Measurements from ENCODE around the gene PHF21B.
"Not testable (repeated sequence)": the region's sequence is repeated elsewhere in the genome, so short reads cannot be mapped to it uniquely, and the experiment has no call there.

Gene PHF21B

GRCh38 chr22:44964722-44965078 lies 45.1 kb downstream of the PHF21B start:
- no peak overlapping the region for H2AFZ ChIP-seq (ENCODE audit: low read length)
- no peaks in the 10 kb centered on the region for H3K27me3 ChIP-seq (ENCODE audit: insufficient read depth, low read length)
- H3K9me2 ChIP-seq (ENCODE audit: low read depth, low read length), result no peaks in the 10 kb centered on the region
- H3K9ac ChIP-seq (ENCODE audit: low read length), result no peak overlapping the region
- no peak overlapping the region for H3K27ac ChIP-seq (ENCODE audit: low read depth, low read length, poor library complexity, severe bottlenecking)
- H3K4me1 ChIP-seq (ENCODE audit: insufficient read depth, low read length, severe bottlenecking), result no peaks in the 10 kb centered on the region
- H3K9me3 ChIP-seq (ENCODE audit: low read length), result no peaks in the 10 kb centered on the region
- H3F3A ChIP-seq (ENCODE audit: insufficient read depth, low read length), result no peaks in the 10 kb centered on the region
- no peak overlapping the region for H3K4me2 ChIP-seq (ENCODE audit: low read length)
- H3K36me3 ChIP-seq (ENCODE audit: insufficient read depth, low read length), result no peaks in the 10 kb centered on the region
- no peak overlapping the region for H3K4me3 ChIP-seq (ENCODE audit: low read depth, low read length, poor library complexity, severe bottlenecking)
- H4K20me1 ChIP-seq (ENCODE audit: insufficient read depth, low read length), result no peaks in the 10 kb centered on the region
- H3K79me2 ChIP-seq (ENCODE audit: insufficient read depth, low read length), result no peaks in the 10 kb centered on the region
- TF ChIP-seq, protein P1, sequence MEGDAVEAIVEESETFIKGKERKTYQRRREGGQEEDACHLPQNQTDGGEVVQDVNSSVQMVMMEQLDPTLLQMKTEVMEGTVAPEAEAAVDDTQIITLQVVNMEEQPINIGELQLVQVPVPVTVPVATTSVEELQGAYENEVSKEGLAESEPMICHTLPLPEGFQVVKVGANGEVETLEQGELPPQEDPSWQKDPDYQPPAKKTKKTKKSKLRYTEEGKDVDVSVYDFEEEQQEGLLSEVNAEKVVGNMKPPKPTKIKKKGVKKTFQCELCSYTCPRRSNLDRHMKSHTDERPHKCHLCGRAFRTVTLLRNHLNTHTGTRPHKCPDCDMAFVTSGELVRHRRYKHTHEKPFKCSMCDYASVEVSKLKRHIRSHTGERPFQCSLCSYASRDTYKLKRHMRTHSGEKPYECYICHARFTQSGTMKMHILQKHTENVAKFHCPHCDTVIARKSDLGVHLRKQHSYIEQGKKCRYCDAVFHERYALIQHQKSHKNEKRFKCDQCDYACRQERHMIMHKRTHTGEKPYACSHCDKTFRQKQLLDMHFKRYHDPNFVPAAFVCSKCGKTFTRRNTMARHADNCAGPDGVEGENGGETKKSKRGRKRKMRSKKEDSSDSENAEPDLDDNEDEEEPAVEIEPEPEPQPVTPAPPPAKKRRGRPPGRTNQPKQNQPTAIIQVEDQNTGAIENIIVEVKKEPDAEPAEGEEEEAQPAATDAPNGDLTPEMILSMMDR (IDR thresholded peaks at IDR 0.05; ENCODE audit: low read length), result no peak
- TF ChIP-seq EZH2 (IDR thresholded peaks at IDR 0.05; ENCODE audit: borderline replicate concordance, low read length), result no peak

- Histone ChIP-seq H3K9me2 (ENCODE audit: low read depth, low read length) (no peaks in the 10 kb centered on the region), H3K79me2 (ENCODE audit: insufficient read depth, low read length) (no peaks in the 10 kb centered on the region), H3K27me3 (ENCODE audit: insufficient read depth, low read length) (no peaks in the 10 kb centered on the region), H3K9me3 (ENCODE audit: low read length) (no peaks in the 10 kb centered on the region), H4K20me1 (ENCODE audit: insufficient read depth, low read length) (no peaks in the 10 kb centered on the region), H3K36me3 (ENCODE audit: insufficient read depth, low read length) (no peaks in the 10 kb centered on the region), H3K4me3 (ENCODE audit: low read depth, low read length, poor library complexity, severe bottlenecking) (no peak overlapping the region), H3F3A (ENCODE audit: insufficient read depth, low read length) (no peaks in the 10 kb centered on the region), H3K4me2 (ENCODE audit: low read length) (no peak overlapping the region), H3K27ac (ENCODE audit: low read depth, low read length, poor library complexity, severe bottlenecking) (no peak overlapping the region), H3K4me1 (ENCODE audit: insufficient read depth, low read length, severe bottlenecking) (no peaks in the 10 kb centered on the region), H3K9ac (ENCODE audit: low read length) (no peak overlapping the region), H2AFZ (ENCODE audit: low read length) (no peak overlapping the region)
- TF ChIP-seq EZH2 (IDR thresholded peaks at IDR 0.05; ENCODE audit: borderline replicate concordance, low read length), result no peak
- TF ChIP-seq, protein P1 (IDR thresholded peaks at IDR 0.05; ENCODE audit: low read length), result no peak
Observed at GRCh38 chr22:44963832-44964721, 45.7 kb downstream of the PHF21B start.

- Histone ChIP-seq H3K4me1 (ENCODE audit: insufficient read depth, low read length, severe bottlenecking) (no peaks in the 10 kb centered on the region), H3K4me3 (ENCODE audit: low read depth, low read length, poor library complexity, severe bottlenecking) (no peak overlapping the region), H3K79me2 (ENCODE audit: insufficient read depth, low read length) (no peaks in the 10 kb centered on the region), H3K27ac (ENCODE audit: low read depth, low read length, poor library complexity, severe bottlenecking) (no peak overlapping the region), H3F3A (ENCODE audit: insufficient read depth, low read length) (no peaks in the 10 kb centered on the region), H3K9ac (ENCODE audit: low read length) (no peak overlapping the region), H2AFZ (ENCODE audit: low read length) (no peak overlapping the region), H3K9me3 (ENCODE audit: low read length) (no peaks in the 10 kb centered on the region), H3K27me3 (ENCODE audit: insufficient read depth, low read length) (no peaks in the 10 kb centered on the region), H3K4me2 (ENCODE audit: low read length) (no peak overlapping the region), H4K20me1 (ENCODE audit: insufficient read depth, low read length) (no peaks in the 10 kb centered on the region), H3K9me2 (ENCODE audit: low read depth, low read length) (no peaks in the 10 kb centered on the region), H3K36me3 (ENCODE audit: insufficient read depth, low read length) (no peaks in the 10 kb centered on the region)
- TF ChIP-seq, protein P1 (IDR thresholded peaks at IDR 0.05; ENCODE audit: low read length), result no peak
- TF ChIP-seq EZH2 (IDR thresholded peaks at IDR 0.05; ENCODE audit: borderline replicate concordance, low read length), result no peak
Observed at GRCh38 chr22:44962741-44963454, 46.9 kb downstream of the PHF21B start.

- not testable (repeated sequence) for H3K79me2 ChIP-seq (ENCODE audit: insufficient read depth, low read length); H3K36me3 ChIP-seq (ENCODE audit: insufficient read depth, low read length); H3K4me3 ChIP-seq (ENCODE audit: low read depth, low read length, poor library complexity, severe bottlenecking); H3K9me2 ChIP-seq (ENCODE audit: low read depth, low read length); H3K27ac ChIP-seq (ENCODE audit: low read depth, low read length, poor library complexity, severe bottlenecking); H3K27me3 ChIP-seq (ENCODE audit: insufficient read depth, low read length); H3K9ac ChIP-seq (ENCODE audit: low read length); H4K20me1 ChIP-seq (ENCODE audit: insufficient read depth, low read length); H2AFZ ChIP-seq (ENCODE audit: low read length); H3F3A ChIP-seq (ENCODE audit: insufficient read depth, low read length); H3K4me1 ChIP-seq (ENCODE audit: insufficient read depth, low read length, severe bottlenecking); H3K4me2 ChIP-seq (ENCODE audit: low read length); H3K9me3 ChIP-seq (ENCODE audit: low read length)
Observed at GRCh38 chr22:44961682-44962081, 48.1 kb downstream of the PHF21B start.
